HG02798 (cell line): ENCODE results near the gene DYNAP.

Experiments
- ATAC-seq: cut with Tn5 transposase; IDR thresholded peaks from one replicate; pipeline ENCODE4 v1.9.1; 2021; ENCODE audit warnings: mild to moderate bottlenecking; ENCODE audit not compliant: unreplicated experiment, poor library complexity

The DYNAP gene

GRCh38 chr18:54626779-54627178 is 35.7 kb downstream of the DYNAP start:
- no peak for ATAC-seq

GRCh38 chr18:54630963-54631362 is 39.9 kb downstream of the DYNAP start:
- ATAC-seq: no peak

GRCh38 chr18:54636217-54636616 is 45.2 kb downstream of the DYNAP start:
- no peak for ATAC-seq

GRCh38 chr18:54641734-54642133 is 50.7 kb downstream of the DYNAP start:
- no peak for ATAC-seq

GRCh38 chr18:54647176-54647575 is 56.1 kb downstream of the DYNAP start:
- no peak for ATAC-seq
